Suprapubic skin (tissue), 4 donors: Measurements from ENCODE around the gene GPX1. TPM values are rescaled to one million over a fixed set of nuclear protein-coding genes. Genes with fewer than 3 reads are reported as not detected.

Source experiments
- DNase-seq, 2 donors: peaks; one replicate each; pipeline ENCODE4 v3.0.0-alpha.2; 2019; ENCODE audit warnings: low spot score in 2 of 2
- H3K27ac ChIP-seq: fragments of 200-600 bp; sonication (generic); one replicate; pipeline ENCODE4 v1.5.1; 2019
- H3K27me3 ChIP-seq: fragments of 200-600 bp; sonication (generic); one replicate; pipeline ENCODE4 v1.5.1; 2019
- H3K36me3 ChIP-seq: fragments of 200-600 bp; sonication (generic); one replicate; pipeline ENCODE4 v1.5.1; 2019
- H3K4me1 ChIP-seq: fragments of 200-600 bp; sonication (generic); one replicate; pipeline ENCODE4 v1.5.1; 2019
- H3K4me3 ChIP-seq: fragments of 200-600 bp; sonication (generic); one replicate; pipeline ENCODE4 v1.5.1; 2019; ENCODE audit warnings: mild to moderate bottlenecking
- H3K9me3 ChIP-seq: fragments of 200-600 bp; sonication (generic); one replicate; pipeline ENCODE4 v1.5.1; 2019
- EP300 ChIP-seq: sonication (generic); formaldehyde crosslinking; IDR thresholded peaks from one replicate; pipeline ENCODE4 v1.6.1; 2017; ENCODE audit warnings: antibody characterized with exemption
- POLR2A ChIP-seq, 2 donors: fragments of 450-650 bp; IDR thresholded peaks; one replicate each; pipeline ENCODE4 v1.6.1; 2017; ENCODE audit warnings: antibody characterized with exemption in 2 of 2, mild to moderate bottlenecking in 2 of 2, moderate library complexity in 2 of 2
- POLR2AphosphoS5 ChIP-seq, 3 donors: sonication (generic); formaldehyde crosslinking; IDR thresholded peaks; one replicate each; pipeline ENCODE4 v1.6.1; 2017; ENCODE audit warnings: antibody characterized with exemption in 3 of 3
- WGBS: methylation state at CpG from one replicate; pipeline ENCODE4 v1.1.5; 2018; 5-methylcytosine and 5-hydroxymethylcytosine counted together
- total RNA-seq, 4 donors: library from RNA; depleted of rRNA; stranded (reverse); fragments of >200 nt; gene quantifications; one replicate each; pipeline ENCODE4 v1.1.0, GENCODE V29; 2016
- TF ChIP-seq, protein P1 (sequence below), 2 donors: fragments of 200-600 bp in 1 of 2; fragments of 450-650 bp in 1 of 2; sonication (generic) in 1 of 2; IDR thresholded peaks; one replicate each; pipeline ENCODE4 v1.5.1; 2016 to 2019; ENCODE audit warnings: antibody characterized with exemption in 2 of 2, mild to moderate bottlenecking in 1 of 2, moderate library complexity in 1 of 2

GPX1 gene
- total RNA-seq, 4 donors from 2014 or later: 115 to 130 (median 122) TPM

DNA sequence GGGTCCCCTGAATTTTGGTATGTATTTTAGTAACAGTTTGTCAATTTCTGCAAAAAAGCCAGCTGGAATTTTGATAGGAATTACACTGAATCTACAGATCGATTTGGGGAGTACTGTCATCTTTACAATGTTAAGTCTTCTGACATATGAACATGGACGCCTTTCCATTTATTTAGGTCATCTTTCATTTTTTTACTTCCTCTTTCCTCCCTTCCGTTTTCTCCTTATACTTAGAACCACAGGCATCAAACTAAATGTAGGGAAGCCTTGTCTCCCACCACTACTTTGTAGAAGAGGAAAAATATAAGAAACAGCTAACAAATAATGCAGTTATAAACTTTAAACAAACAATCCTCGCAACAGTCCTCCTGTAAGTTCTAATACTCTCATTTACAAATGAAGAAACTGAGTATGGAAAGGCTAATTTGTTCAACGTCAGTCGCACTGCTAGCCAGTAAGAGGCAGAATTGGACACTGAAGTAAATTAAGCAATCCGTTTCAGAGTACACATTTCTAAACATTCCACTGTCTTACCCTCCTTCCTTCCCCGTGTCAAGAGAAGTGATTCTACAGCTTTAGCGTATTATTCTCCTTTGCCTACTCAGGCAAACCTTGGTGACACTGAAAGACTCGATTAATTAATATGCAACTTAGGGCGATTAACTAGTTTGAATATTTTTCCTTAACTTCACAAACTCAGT lies 28.1 kb upstream of the GPX1 start:
- no peaks in the 10 kb centered on the region for H3K27me3 ChIP-seq
- H3K4me3 ChIP-seq: no peak overlapping the region
- no peaks in the 10 kb centered on the region for H3K36me3 ChIP-seq
- 76% methylated on average over 11 of the region's 11 CpGs for WGBS
- H3K4me1 ChIP-seq: peaks cover 49% of the 10 kb centered on the region
- DNase-seq: no peak
- no peak for TF ChIP-seq EP300
- TF ChIP-seq POLR2A (IDR thresholded peaks at IDR 0.05): no peak
- no peak for TF ChIP-seq POLR2AphosphoS5 (IDR thresholded peaks at IDR 0.05)
- TF ChIP-seq, protein P1, sequence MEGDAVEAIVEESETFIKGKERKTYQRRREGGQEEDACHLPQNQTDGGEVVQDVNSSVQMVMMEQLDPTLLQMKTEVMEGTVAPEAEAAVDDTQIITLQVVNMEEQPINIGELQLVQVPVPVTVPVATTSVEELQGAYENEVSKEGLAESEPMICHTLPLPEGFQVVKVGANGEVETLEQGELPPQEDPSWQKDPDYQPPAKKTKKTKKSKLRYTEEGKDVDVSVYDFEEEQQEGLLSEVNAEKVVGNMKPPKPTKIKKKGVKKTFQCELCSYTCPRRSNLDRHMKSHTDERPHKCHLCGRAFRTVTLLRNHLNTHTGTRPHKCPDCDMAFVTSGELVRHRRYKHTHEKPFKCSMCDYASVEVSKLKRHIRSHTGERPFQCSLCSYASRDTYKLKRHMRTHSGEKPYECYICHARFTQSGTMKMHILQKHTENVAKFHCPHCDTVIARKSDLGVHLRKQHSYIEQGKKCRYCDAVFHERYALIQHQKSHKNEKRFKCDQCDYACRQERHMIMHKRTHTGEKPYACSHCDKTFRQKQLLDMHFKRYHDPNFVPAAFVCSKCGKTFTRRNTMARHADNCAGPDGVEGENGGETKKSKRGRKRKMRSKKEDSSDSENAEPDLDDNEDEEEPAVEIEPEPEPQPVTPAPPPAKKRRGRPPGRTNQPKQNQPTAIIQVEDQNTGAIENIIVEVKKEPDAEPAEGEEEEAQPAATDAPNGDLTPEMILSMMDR (IDR thresholded peaks at IDR 0.05): no peak
- no peaks in the 10 kb centered on the region for H3K9me3 ChIP-seq
- no peak overlapping the region for H3K27ac ChIP-seq

DNA sequence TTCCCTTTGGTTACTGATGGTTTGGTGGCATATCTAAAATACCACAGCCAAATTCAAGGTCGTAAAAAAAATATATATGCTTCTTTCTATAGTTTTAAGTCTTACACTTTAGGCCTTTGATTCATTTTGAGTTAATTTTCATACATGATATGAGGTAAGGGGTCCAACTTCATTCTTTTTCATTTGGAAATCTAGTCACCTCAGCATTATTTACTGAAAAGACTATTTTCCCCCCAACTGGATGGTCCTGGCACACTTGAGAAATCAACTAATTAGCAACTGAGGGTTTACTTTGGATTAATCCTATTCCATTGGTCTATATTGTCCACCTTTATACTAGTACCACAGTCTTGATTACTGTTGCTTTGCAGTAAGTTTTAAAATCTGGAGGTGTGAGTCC lies 27.5 kb upstream of the GPX1 start:
- TF ChIP-seq POLR2A (IDR thresholded peaks at IDR 0.05): no peak
- no peak for TF ChIP-seq EP300
- TF ChIP-seq, protein P1 (IDR thresholded peaks at IDR 0.05): no peak
- TF ChIP-seq POLR2AphosphoS5 (IDR thresholded peaks at IDR 0.05): no peak
- no peak overlapping the region for H3K27ac ChIP-seq
- H3K4me1 ChIP-seq: peaks cover 49% of the 10 kb centered on the region
- DNase-seq: no peak
- H3K9me3 ChIP-seq: no peaks in the 10 kb centered on the region
- no peaks in the 10 kb centered on the region for H3K36me3 ChIP-seq
- no peaks in the 10 kb centered on the region for H3K27me3 ChIP-seq
- 93% methylated on average over 1 of the region's 1 CpG for WGBS
- no peak overlapping the region for H3K4me3 ChIP-seq

DNA sequence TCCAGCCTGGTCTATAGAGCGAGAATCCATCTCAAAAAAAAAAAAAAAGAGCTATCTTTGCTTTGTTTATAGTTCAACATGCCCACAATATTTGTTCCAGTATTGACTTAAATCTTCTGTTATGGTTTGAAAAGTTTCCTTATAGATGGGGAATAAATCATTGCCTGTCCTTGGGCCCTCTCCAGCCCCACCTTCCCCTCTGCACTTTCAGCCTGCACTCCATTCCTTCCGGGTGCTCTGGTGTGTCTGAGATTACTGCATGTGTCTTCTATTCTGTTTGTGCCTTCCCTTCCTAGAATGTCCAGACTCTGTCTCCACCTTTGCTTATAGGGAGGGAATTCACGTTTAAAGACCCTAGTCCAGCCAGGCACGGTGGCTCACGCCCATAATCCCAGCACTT lies 25.2 kb upstream of the GPX1 start:
- H3K36me3 ChIP-seq: no peaks in the 10 kb centered on the region
- H3K27ac ChIP-seq: no peak overlapping the region
- H3K27me3 ChIP-seq: no peaks in the 10 kb centered on the region
- WGBS: 49% methylated on average over 5 of the region's 5 CpGs
- TF ChIP-seq, protein P1 (IDR thresholded peaks at IDR 0.05): no peak
- TF ChIP-seq POLR2AphosphoS5 (IDR thresholded peaks at IDR 0.05) (no peak), EP300 (no peak), POLR2A (IDR thresholded peaks at IDR 0.05) (no peak)
- H3K4me3 ChIP-seq: no peak overlapping the region
- DNase-seq: no peak
- peaks cover 45% of the 10 kb centered on the region for H3K4me1 ChIP-seq
- H3K9me3 ChIP-seq: no peaks in the 10 kb centered on the region

- peak in 1 of 2 donors; percentile 69 for DNase-seq
- Histone ChIP-seq H3K4me1 (peaks cover 24% of the 10 kb centered on the region), H3K9me3 (no peaks in the 10 kb centered on the region), H3K4me3 (no peak overlapping the region), H3K36me3 (peaks cover 19% of the 10 kb centered on the region), H3K27me3 (no peaks in the 10 kb centered on the region), H3K27ac (peak overlapping the region; percentile 22)
- WGBS: 48% methylated on average over 11 of the region's 11 CpGs
- TF ChIP-seq POLR2A (IDR thresholded peaks at IDR 0.05) (no peak), POLR2AphosphoS5 (IDR thresholded peaks at IDR 0.05) (peak in 1 of 3 donors; percentile 12)
These were observed 20.2 kb upstream of the GPX1 start for GRCh38 chr3:49378249-49378895.

- H3K9me3 ChIP-seq: no peaks in the 10 kb centered on the region
- peaks cover 24% of the 10 kb centered on the region for H3K4me1 ChIP-seq
- TF ChIP-seq POLR2AphosphoS5 (IDR thresholded peaks at IDR 0.05): no peak
- no peak for TF ChIP-seq EP300
- TF ChIP-seq, protein P1 (IDR thresholded peaks at IDR 0.05): no peak
- TF ChIP-seq POLR2A (IDR thresholded peaks at IDR 0.05): no peak
- no peak for DNase-seq
- peak overlapping the region; percentile 8 for H3K27ac ChIP-seq
- 63% methylated on average over 1 of the region's 1 CpG for WGBS
- H3K27me3 ChIP-seq: no peaks in the 10 kb centered on the region
- H3K4me3 ChIP-seq: no peak overlapping the region
- peaks cover 26% of the 10 kb centered on the region for H3K36me3 ChIP-seq
These were observed 19.3 kb upstream of the GPX1 start for GRCh38 chr3:49377483-49377882.
